GM18498 (cell line): ENCODE data around the gene SLC4A1.

Experiments
- ATAC-seq: cut with Tn5 transposase; IDR thresholded peaks from one replicate; pipeline ENCODE4 v1.9.1; 2021; ENCODE audit warnings: mild to moderate bottlenecking, moderate library complexity; ENCODE audit not compliant: unreplicated experiment

The SLC4A1 gene

DNA sequence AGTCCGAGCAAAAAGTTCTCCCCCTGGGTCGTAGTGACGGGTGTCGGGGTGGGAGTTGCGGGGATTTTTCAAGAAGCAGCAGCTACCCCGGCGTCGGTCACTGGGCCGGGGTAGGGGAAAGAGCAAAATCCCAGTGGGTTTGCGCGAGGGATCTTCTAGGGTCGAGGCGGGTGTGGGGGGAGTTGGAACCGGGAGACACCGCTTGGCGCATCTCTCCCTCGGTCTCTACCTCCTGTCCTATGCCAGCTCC lies 46.1 kb downstream of the SLC4A1 start:
- no peak for ATAC-seq

GRCh38 chr17:44221084-44221861 lies 46.7 kb downstream of the SLC4A1 start:
- ATAC-seq, result no peak

GRCh38 chr17:44220213-44221083 lies 47.5 kb downstream of the SLC4A1 start:
- ATAC-seq, result peak; percentile 6

- ATAC-seq, result peak; percentile 23
Measured at GRCh38 chr17:44219616-44220212, 48.2 kb downstream of the SLC4A1 start, which contains the start of gene UBTF. TSS of gene UBTF (minus strand) at chr17:44219675. CDS start at chr17:44218229, 1,446 bp downstream.

DNA sequence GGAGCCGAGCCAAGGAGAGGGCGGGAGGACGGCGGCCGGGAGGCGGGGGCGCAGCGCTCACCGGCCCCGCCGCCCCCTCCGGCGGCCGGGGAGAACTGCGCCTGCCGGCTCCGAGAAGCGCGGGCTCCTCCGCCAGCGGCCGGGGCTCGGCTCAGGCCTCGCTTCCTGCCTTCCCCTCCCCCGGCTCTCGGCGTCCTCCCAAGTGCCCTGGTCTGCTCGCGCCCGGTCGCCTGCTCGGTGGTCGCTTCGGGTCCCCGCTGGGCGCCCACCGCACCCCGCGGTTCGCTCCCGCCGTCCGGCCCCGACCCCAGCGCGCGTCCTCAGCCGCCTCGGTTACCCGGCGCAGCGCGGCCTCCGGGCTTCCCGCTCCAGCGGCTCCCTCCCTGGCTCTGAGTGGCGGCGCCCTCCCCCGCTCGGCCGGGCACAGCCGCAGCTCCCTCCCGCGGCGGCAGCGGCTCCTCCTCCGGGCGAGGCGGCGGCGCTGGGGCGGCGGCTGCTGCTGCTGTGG lies 48.8 kb downstream of the SLC4A1 start:
- peak; percentile 38 for ATAC-seq

- ATAC-seq, result peak; percentile 40
Measured at GRCh38 chr17:44218344-44219107, 49.4 kb downstream of the SLC4A1 start.

DNA sequence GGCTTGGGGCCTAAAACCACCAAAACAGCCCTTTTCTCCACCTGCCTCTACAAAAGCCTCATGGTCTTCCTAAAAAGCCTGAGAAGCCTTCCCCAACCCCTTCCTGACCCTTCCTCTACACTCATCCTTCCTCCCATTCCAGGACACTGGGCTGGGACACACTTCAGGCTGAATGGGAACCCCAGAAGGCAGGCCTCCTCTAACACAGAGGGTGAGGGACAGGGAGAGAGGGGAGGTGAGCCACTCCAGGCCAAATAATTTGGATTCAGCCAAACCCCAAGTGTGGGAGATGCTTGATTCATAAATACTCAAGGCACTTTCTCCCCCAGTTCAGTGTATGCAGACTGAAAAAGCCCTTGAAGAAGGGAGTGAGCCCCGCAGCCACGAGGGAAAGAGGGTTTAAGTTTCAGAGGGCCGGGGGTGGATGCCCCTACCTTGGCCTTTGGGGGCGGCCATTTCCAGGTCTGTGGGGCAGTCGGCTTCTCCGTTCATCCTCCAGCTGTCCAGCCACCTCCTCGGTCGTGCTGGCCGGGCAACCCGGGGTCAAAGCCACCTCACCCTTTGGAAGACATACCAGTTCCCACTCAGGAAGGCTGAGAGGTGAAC lies 50.1 kb downstream of the SLC4A1 start:
- ATAC-seq, result no peak

DNA sequence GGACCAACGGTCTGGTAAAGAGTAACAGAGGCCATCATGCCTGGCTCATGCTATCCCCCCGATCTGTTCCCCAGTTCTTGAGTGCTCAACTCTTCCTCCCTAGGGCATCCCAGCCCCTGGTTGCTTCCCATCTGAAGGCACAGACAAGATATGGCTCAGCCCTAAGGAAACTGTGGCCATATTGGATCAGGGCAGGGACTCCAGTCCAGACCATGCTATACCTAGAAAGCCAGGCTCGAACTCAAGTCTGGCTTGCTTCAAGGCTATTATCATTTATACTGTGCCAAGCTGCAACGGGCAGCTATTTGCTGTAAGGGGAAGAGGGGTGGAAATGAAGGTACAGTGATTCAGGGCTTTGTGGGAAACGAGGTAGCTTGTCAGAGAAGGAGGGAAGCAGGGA lies 51.2 kb downstream of the SLC4A1 start:
- ATAC-seq, result no peak

- no peak for ATAC-seq
Measured at GRCh38 chr17:44216173-44216572, 51.8 kb downstream of the SLC4A1 start.

- no peak for ATAC-seq
Measured at GRCh38 chr17:44214896-44215295, 53.0 kb downstream of the SLC4A1 start.

DNA sequence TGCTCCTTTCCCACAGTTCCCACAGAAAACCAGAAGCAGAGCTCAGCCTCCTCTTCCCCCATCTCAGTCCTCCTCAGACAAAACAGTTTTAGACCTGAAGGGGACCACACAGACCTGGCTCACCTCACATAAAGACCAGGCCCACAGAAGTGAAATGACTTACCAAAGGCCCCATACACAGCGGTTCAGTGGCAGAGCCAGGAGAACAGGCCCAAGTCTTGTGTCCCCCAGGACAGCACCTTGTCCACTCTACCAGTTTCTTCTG lies 53.8 kb downstream of the SLC4A1 start:
- ATAC-seq, result no peak

DNA sequence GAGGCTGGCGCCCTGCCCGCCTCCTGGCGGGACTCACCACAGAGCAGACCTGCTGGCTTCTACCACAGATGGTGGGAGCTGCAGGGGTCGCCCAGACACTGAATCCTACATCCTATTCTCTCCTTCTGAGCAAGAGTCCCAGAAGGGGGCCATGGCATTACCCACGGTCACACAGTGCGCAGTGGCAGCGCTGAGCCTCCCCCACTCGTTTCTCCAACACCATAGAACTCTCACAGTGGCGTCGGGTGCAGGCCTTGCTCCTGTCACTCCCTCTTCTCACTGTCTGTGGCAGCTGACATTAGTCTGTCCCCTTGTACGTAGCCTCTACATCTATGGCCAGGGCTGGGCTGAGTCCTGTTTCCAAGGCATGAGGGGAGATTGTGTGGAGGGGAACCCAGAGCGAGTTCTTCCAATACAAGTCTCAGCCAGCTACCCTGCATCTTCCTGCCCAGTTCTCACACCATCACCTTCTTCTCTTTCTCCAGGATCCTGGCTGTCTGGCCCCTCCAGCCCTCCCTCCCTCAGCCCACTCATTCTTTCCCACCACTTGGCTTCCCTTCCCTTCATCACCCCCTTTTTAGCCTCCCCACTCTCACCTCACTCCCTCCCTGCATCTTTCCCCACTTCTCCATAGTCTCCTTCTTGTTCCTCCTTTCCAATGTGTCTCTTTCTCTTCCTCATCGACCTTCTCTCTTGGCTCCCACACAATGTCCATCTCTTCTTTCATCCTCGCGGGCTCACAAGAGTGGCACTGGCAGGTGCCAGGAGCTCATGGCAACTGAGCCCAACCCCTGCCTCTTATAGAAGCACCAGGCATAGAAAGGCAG lies 54.3 kb downstream of the SLC4A1 start:
- ATAC-seq, result no peak

GRCh38 chr17:44212507-44213402 lies 55.2 kb downstream of the SLC4A1 start:
- ATAC-seq, result no peak

DNA sequence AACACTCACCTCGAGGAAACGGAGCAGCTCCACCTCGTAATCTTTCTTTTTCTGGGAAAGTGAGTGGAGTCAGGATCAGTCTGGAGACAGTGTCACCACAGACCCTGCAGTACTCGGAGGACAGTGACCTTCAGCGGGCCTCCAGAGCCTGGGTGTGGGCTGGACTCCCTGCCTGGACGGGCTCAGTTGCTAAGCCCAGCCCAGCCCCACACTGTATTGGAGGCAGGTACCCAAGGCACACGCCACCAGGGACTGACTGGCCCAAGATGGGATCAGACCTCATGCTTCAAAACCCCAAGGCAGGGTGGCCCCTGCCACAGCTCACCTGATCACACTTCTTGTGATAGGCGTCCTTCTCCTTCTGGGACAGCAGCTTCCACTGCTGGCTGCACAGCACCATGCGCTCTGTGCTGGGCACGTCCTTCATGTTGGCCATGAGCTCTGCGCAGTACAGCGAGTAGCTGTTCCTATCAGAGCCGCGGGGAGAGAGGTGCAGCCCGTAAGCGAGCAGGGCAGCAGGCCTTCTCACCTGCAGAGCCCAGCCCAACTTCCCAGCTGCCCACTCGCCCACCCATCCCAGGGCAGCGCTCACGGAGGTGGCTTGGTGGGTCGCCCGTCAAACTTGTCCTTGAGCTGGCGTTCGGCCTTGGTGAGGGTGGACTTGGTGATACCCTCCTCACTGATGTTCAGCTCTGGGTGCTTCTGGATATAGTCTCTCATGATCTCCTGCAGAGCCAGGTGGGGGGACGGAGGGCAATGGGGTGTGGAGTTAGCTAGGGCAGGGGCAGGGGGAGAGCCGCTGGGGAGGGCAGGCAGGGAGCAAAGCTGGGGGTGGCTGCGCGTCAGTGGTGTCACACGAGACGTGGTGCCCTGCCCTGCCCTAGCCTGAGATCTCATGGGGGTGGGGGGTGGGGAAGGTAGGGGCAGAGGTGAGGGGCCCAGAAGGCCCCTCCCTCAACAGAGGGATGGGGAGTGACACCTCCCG lies 56.4 kb downstream of the SLC4A1 start:
- ATAC-seq, result no peak

- peak; percentile 86 for ATAC-seq
Measured at GRCh38 chr17:44210342-44211192, 57.4 kb downstream of the SLC4A1 start.

DNA sequence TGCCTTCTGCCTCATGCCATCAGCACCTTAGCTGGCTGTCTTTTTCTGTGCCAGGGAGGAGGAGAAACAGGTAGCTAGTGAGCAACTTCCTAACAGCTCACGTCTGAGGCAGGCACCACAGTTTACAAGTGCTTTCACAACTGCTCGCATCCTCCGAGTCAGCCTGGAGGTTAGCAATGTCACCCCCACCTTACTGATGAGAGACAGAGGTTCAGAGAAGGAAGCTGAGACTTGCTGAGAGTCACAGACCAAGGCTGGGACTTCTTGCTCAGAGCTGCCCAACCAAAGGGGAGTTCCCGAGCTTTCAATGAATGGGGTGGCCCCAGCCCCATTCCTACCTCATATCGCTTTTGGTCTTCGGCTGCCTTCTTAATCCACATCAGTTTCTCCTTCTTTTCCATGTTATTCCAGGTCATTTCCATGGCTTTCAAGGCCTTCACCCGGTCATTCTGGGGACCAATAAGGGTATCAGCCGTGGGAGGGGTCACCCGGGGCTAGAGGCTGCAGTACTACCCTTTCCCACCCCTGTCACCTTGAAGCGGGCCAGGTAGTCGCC lies 58.1 kb downstream of the SLC4A1 start:
- ATAC-seq, result no peak
